AG04450 (cell line): ENCODE results near the gene KCNQ2. TPM values are rescaled to one million over a fixed set of nuclear protein-coding genes. Genes with fewer than 3 reads are reported as not detected.

ENCODE experiments used
- CTCF ChIA-PET: fragments of 300-600, 350-600 bp; formaldehyde crosslinking; extraction: SDS; loops from one replicate; lab custom pipeline; 2022; ENCODE audit warnings: antibody characterized with exemption, inconsistent platforms; lab: Charles Lee
- POLR2A ChIA-PET: fragments of 350-600 bp; formaldehyde crosslinking; extraction: SDS; loops from one replicate; lab custom pipeline; 2021; ENCODE audit warnings: antibody characterized with exemption, inconsistent platforms; lab: Yijun Ruan, JAX
- DNase-seq: peaks from one replicate; pipeline ENCODE4 v3.0.0-alpha.2; 2011; ENCODE audit warnings: low read depth, low spot score
- H3K27ac ChIP-seq: one replicate; pipeline ENCODE4 v1.5.1; 2012; ENCODE audit warnings: low read depth, low read length, control low read depth
- H3K27me3 ChIP-seq: one replicate; pipeline ENCODE4 v1.6.0; 2012; ENCODE audit warnings: low read length; ENCODE audit not compliant: control insufficient read depth, insufficient read depth
- H3K4me3 ChIP-seq: 2 replicates; pipeline ENCODE4 v1.5.1; 2011; ENCODE audit warnings: mild to moderate bottlenecking, low read depth, low read length, control low read depth
- H3K9me3 ChIP-seq: 2 replicates; pipeline ENCODE4 v1.5.1; 2012; ENCODE audit warnings: low read length; ENCODE audit not compliant: control insufficient read depth, insufficient read depth
- polyA plus RNA-seq: library from polyadenylated mRNA; depleted of rRNA; stranded (reverse); fragments of >200 nt; gene quantifications from 2 replicates; pipeline ENCODE4 v1.2.3, GENCODE V29; 2011
- TF ChIP-seq, protein P1 (sequence below): IDR thresholded peaks from 2 replicates; pipeline ENCODE4 v1.5.1; 2011; ENCODE audit warnings: low read depth, low read length, control low read depth, inconsistent platforms

KCNQ2 gene
- polyA plus RNA-seq, 1 experiment: not detected

DNA sequence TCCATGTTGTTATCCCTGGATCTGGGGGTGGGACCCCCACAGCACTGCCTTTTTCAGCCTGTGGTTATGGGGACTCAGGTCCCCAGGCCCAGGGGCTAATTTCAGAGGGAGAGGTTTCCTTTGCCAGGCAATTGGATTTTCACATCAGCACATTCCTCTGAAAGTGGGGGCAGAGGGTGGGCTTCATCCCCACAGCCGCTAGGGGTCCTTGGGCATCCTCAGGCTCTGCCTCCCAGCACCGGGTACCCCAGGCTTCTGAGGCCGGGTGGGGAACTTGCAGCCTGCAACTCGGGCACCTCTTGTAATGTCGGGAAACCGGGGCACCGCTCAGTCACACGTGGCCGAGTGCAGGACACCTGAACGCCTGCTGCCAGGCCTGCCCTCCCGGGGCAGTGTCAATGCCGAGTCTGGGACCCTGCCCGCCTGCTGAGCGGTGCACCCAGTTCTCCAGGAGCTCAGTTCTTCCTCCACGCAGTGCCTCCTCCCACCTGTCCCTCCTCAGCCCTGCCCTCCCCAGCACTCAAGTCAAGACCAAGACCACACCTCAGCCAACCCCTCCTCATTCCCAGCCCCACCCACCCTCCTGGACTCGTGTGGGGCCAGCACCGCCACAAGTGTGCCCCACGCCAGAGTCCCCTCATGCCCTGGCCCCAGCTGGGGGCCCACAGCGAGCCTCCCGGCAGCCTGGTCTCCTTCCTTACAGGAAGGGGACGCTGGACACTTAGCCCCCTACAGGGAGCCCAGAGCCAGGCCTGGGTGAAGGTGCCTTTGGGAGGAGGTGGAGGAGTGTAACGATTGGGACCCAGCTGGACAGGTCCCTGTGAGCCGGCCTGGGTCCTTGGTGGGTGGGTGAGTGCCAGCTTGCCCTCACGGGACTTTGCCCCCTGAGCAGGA lies 102.5 kb downstream of the KCNQ2 start:
- POLR2A ChIA-PET: no interaction called here
- H3K27me3 ChIP-seq: peaks cover 21% of the 10 kb centered on the region
- H3K4me3 ChIP-seq: no peak overlapping the region
- no peak for DNase-seq
- TF ChIP-seq, protein P1, sequence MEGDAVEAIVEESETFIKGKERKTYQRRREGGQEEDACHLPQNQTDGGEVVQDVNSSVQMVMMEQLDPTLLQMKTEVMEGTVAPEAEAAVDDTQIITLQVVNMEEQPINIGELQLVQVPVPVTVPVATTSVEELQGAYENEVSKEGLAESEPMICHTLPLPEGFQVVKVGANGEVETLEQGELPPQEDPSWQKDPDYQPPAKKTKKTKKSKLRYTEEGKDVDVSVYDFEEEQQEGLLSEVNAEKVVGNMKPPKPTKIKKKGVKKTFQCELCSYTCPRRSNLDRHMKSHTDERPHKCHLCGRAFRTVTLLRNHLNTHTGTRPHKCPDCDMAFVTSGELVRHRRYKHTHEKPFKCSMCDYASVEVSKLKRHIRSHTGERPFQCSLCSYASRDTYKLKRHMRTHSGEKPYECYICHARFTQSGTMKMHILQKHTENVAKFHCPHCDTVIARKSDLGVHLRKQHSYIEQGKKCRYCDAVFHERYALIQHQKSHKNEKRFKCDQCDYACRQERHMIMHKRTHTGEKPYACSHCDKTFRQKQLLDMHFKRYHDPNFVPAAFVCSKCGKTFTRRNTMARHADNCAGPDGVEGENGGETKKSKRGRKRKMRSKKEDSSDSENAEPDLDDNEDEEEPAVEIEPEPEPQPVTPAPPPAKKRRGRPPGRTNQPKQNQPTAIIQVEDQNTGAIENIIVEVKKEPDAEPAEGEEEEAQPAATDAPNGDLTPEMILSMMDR: no peak
- H3K9me3 ChIP-seq: no peaks in the 10 kb centered on the region; the same call in 1 of the 2 replicates
- CTCF ChIA-PET: interaction anchor here (1.3 kb wide), 1 partner anchor 11 kb away, joined by 6 read pairs; no protein-coding TSS in a partner anchor
- no peak overlapping the region for H3K27ac ChIP-seq

DNA sequence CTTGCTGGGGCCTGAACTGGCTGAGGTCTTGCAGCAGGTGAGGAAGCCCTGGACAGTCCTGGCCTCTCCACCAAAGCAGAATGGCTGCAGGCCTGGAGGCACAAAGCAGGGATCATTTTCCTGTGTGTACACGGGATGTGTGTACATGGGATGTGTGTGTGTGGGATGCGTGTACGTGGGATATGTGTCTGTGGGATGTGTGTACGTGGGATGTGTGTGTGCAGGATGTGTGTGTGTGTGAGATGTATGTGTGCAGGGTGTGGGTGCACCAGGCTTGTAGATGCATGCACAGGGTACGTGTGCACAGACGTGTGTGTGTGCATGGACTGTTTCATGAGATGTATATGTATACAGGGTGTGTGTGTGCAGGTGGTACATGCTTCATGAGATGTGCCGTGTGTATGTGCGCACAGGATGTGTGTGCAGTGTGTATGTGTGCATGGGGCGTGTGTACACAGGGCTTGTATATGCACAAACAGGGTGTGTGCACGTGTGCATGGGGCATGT lies 103.4 kb downstream of the KCNQ2 start:
- DNase-seq: no peak
- H3K27me3 ChIP-seq: peaks cover 18% of the 10 kb centered on the region
- H3K4me3 ChIP-seq: no peak overlapping the region
- H3K27ac ChIP-seq: no peak overlapping the region
- POLR2A ChIA-PET: no interaction called here
- TF ChIP-seq, protein P1: no peak
- CTCF ChIA-PET: no interaction called here
- H3K9me3 ChIP-seq: no peaks in the 10 kb centered on the region; the same call in 1 of the 2 replicates

DNA sequence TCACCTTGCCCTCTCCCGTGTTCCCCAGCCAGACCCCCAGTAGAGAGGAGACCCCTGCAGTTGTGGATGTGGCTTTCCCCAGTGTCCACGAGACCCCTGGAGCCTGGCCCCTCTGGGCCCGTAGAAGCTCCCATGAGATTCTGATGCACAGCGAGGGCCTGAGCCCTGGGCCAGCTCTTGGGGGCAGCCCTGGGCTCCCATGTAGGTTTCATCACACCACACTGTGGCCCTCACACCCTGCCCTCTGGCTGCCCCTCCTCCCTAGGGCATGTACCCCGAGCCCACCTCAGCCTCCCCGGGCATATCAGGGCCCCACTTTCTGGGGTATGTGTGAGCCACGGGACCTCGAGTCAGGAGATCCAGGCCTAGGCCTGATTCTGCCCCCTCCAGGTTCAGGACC lies 104.3 kb downstream of the KCNQ2 start:
- ChIA-PET CTCF (no interaction called here), POLR2A (no interaction called here)
- no peak for DNase-seq
- TF ChIP-seq, protein P1: no peak
- H3K9me3 ChIP-seq: no peaks in the 10 kb centered on the region; the same call in 1 of the 2 replicates
- peaks cover 18% of the 10 kb centered on the region for H3K27me3 ChIP-seq
- H3K4me3 ChIP-seq: no peak overlapping the region
- no peak overlapping the region for H3K27ac ChIP-seq

DNA sequence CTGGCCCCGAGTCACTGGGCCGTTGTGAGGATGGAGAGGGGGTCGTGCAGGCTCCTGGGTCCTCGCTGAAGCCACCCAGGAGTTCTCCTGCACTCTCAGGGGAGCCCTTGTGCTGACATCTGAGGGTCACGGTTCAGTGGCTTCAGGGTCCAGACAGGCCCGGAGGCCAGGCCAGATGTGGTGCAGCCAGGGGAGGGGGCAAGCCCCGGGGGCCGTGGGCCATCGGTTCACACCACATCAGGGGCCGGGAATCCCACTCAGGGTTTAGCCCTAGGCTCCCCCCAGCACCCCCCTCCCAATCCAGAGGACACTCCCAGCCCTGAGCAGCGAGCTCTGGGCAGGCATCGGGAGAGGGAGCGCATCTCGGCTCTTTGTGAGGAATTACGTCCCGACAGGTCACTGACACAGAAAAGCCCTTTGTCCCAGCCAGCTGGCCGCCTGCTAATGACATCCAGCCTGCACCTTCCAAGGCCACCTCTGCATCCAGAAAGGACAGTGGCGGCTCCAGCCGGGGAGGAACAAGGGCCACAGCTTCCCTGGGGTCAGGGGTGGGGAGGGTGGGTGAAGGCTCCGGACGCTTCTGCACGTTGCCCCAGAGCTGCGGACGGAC lies 104.9 kb downstream of the KCNQ2 start:
- TF ChIP-seq, protein P1: no peak
- DNase-seq: no peak
- Histone ChIP-seq H3K27me3 (peaks cover 14% of the 10 kb centered on the region), H3K4me3 (no peak overlapping the region), H3K9me3 (no peaks in the 10 kb centered on the region; the same call in 1 of the 2 replicates), H3K27ac (no peak overlapping the region)
- CTCF ChIA-PET: no interaction called here
- POLR2A ChIA-PET: no interaction called here
